HG03521 (cell line): ENCODE data around the gene P4HB.

Source experiments
- ATAC-seq: cut with Tn5 transposase; IDR thresholded peaks from one replicate; pipeline ENCODE4 v1.9.1; 2021; ENCODE audit warnings: mild to moderate bottlenecking, moderate library complexity; ENCODE audit not compliant: unreplicated experiment

P4HB gene

GRCh38 chr17:81898029-81898866 lies 37.9 kb upstream of the P4HB start:
- ATAC-seq: no peak

- no peak for ATAC-seq
Measured at GRCh38 chr17:81895400-81895799, 35.1 kb upstream of the P4HB start.

DNA sequence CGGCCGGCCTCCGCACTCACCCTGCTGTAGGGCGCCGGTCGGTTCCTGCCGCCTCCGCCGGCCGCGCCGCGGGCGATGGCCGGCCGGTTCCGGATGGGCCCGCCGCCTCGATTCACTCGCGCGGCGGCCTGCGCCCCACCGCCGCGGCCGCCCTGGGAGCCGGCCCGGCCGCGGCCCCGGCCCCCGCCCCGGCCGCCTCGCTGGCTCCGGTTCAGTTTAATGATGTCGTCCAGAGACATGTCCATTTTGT lies 30.9 kb upstream of the P4HB start:
- peak; percentile 30 for ATAC-seq

- ATAC-seq: no peak
Measured at GRCh38 chr17:81890447-81891302, 30.3 kb upstream of the P4HB start.

GRCh38 chr17:81889602-81890001 lies 29.3 kb upstream of the P4HB start:
- ATAC-seq: no peak

DNA sequence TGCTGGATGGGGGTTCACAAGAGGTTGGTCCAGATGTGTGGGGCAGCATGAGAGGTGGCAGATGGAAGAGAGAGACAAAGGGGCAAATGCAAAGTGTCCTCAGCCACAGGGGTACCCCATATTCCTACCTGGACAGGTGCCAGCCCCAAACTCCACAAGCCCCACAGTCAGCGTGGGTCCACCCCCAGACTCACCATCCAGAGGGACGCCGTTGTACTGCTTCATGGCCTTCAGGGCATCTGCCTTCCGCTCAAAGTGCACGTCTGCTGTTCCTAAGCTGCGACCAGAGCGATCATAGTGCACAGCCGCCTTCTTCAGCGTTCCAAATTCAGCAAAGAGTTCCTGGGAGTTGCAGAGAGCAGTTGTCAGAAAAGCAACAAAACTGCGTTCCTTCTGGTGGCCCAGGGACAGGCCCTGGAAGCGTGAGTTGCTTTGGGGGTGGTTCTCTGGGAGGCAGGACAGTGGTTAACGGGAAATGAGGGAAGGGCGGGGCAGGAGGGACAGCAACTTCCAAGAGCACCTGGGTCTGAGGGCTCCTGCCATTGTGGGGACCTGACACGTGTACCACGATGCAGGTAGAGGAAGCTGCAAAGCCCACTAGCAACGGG lies 28.8 kb upstream of the P4HB start:
- ATAC-seq: no peak

DNA sequence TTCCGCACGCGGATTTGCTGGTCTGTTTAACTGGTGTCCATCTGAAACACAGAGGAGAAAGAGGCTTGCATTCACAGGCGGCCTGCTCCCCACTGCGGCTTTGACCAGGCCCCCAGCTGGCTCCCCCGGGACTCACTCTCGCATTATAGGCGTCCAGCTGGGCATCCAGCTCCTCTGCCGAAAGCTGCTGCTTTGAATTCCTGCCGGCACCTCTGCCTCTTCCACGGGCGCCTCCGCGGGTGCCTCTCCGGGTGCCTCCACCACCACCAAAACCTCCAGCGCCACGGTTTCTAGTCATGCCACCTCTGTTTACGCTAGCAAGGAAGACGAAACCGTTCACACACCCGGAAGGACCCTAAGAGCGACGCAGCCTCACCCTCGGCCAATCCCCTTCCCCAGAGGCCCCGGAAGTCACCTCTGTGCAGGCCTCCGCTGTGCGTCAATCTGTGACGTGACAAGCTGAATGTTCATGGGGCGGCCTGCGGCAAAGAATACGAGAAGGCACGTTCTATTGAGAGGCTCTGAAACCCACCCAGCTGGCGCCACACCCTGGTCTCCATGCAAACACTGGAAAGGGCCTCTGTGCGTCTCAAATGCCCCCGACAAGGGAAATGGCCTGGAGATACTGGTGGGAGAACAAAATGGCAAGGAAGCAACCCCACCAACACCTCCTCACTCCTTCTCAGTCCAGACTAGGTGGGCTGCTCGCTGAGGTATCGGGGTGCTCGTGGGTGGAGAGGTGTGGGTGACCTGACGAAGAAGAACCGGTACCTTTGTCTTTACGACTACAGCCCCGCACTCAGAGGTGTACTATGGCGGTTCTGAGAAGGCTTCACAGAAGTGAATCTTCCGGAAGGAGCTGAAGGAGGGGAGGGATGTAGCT lies 28.0 kb upstream of the P4HB start:
- ATAC-seq: no peak

DNA sequence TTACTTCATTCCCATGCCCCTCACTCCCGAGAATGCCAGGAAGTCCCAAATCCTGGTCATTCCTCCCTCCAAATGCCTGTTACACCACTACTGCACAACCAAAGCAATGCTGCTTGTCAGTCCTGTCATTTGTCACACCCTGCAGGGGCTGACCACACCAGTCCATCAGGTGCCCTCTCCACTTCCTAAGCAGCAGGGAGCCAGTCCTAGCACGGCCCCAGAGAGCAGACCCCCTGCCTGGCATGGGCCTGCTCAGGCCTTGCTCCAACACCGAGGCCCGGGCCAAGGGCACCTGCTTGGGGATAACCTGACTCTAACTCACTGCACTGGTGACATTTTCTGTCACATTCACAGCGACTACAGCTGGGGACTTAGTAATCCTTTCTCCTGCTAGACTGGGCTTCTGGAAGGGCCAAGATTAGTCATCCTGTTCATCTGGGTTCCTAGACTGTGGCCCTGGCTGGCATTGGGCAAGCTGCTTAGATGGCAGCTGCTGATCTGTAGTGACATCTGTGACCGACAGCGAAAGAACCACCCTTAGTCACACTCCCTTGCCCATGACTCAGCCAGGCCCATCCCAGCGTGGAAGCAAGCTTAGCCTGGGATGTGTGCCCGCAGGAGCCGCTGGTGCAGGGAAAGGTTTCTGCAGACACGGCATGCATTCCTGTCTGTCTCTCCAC lies 25.7 kb upstream of the P4HB start:
- ATAC-seq: no peak

GRCh38 chr17:81885454-81885853 lies 25.1 kb upstream of the P4HB start:
- no peak for ATAC-seq

GRCh38 chr17:81884968-81885367 lies 24.6 kb upstream of the P4HB start:
- no peak for ATAC-seq

- ATAC-seq: no peak
Measured at GRCh38 chr17:81884520-81884919, 24.2 kb upstream of the P4HB start.

GRCh38 chr17:81879121-81879520 lies 18.8 kb upstream of the P4HB start:
- no peak for ATAC-seq

- no peak for ATAC-seq
Measured at GRCh38 chr17:81878294-81878693, 18.0 kb upstream of the P4HB start.

DNA sequence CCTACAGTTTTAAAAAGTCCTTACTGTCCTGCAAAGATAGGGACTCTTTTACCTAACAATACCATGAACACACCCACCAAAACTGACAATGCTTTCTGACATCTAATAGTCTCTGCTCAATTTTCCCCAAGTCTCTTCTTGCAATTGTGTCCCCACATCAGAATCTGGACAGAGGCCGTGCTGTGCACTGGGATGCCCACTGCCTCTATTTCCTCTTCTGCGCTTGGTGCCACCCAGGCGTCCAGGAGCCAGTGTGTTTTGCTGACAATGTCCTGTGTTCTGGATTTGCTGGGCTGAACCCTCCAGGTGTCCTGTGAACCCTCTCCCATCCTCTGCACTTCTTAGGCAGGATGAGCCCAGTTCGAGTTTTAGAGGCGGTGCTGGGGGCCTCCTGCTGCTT lies 17.2 kb upstream of the P4HB start:
- ATAC-seq: no peak

- ATAC-seq: peak; percentile 55
Measured at GRCh38 chr17:81871387-81872230, 11.3 kb upstream of the P4HB start.

- ATAC-seq: peak; percentile 21
Measured at GRCh38 chr17:81870981-81871386, 10.6 kb upstream of the P4HB start, which contains the start of gene ARHGDIA. ARHGDIA (minus strand) TSS chr17:81871337; CDS start chr17:81869930, 1,407 bp downstream.

GRCh38 chr17:81870131-81870980 lies 10.0 kb upstream of the P4HB start:
- ATAC-seq: peak; percentile 12
